GM12873 (cell line): ENCODE results near the gene KCMF1.

Experiments
- CTCF ChIP-seq: IDR thresholded peaks from 2 replicates; pipeline ENCODE4 v1.5.1; 2012; ENCODE audit warnings: low read depth, mild to moderate bottlenecking, moderate library complexity, low read length, control low read depth; ENCODE audit not compliant: insufficient read depth; ENCODE audit errors: missing control alignments

The KCMF1 gene

GRCh38 chr2:85010404-85010803, 39.4 kb downstream of the KCMF1 start:
- no peak for TF ChIP-seq CTCF

- no peak for TF ChIP-seq CTCF
These were observed 40.1 kb downstream of the KCMF1 start for GRCh38 chr2:85011098-85011497.

DNA sequence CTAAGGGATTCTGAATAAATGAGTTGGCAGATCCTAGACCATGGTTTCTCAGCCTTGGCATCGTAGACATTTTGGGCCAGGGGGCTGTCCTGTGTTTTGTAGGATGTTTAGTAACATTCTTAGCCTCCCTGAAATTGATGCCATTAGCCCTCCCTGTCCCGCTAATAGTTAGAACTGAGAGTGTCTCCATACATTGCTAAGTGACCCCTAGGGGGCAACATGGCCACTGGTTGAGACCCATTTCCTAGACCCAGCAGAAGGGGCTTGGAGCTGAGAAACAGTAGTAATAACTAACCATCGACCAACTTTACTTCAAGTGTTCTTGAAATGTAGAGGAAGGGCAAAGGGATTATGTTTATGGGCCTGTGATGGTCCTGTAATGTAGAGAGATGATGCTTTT, 40.8 kb downstream of the KCMF1 start:
- peak; percentile 37 for TF ChIP-seq CTCF

GRCh38 chr2:85012431-85012830, 41.5 kb downstream of the KCMF1 start:
- TF ChIP-seq CTCF, result no peak

GRCh38 chr2:85012855-85013254, 41.9 kb downstream of the KCMF1 start:
- no peak for TF ChIP-seq CTCF

- peak; percentile 12 for TF ChIP-seq CTCF
These were observed 44.8 kb downstream of the KCMF1 start for GRCh38 chr2:85015653-85016360.

DNA sequence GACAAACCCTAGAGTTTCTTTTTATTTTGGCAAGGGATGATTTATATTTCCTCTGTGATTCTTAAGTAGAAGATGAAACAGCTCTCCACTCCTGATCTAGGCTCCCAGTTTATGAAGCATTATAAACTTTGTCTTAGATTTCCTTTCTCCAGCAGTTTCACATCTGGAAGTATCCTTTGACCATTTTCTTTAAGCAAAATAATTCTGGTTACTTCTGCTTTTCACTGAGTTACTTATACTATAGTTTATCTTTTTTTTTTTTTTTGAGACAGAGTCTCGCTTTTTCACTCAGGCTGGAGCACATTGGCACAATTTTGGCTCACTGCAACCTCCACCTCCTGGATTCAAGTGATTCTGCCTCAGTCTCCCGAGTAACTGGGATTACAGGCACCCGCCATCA, 45.5 kb downstream of the KCMF1 start:
- no peak for TF ChIP-seq CTCF
